Lower leg skin (tissue), 4 donors: ENCODE measurements around the gene PTCRA. TPM values are rescaled to one million over a fixed set of nuclear protein-coding genes. Genes with fewer than 3 reads are reported as not detected.

Experiments used
- DNase-seq, 2 donors: peaks; one replicate each; pipeline ENCODE4 v3.0.0-alpha.2; 2019; ENCODE audit warnings: low spot score in 2 of 2
- H3K4me3 ChIP-seq: fragments of 200-600 bp; sonication (generic); 2 replicates; pipeline ENCODE4 v1.5.1; 2017; ENCODE audit warnings: mild to moderate bottlenecking, low read depth; ENCODE audit not compliant: poor library complexity, severe bottlenecking
- POLR2A ChIP-seq, 2 donors: fragments of 450-650 bp; IDR thresholded peaks; one replicate each; pipeline ENCODE4 v1.6.1; 2016 to 2017; ENCODE audit warnings: antibody characterized with exemption in 2 of 2, mild to moderate bottlenecking in 1 of 2, moderate library complexity in 1 of 2
- WGBS, 2 donors: methylation state at CpG; one replicate each; pipeline ENCODE4 v1.1.5; 2018; 5-methylcytosine and 5-hydroxymethylcytosine counted together
- intact Hi-C: fragments of 100-400 bp; cut with DNase I; formaldehyde crosslinking; loops from one replicate; pipeline ENCODE4 v1.15.0; 2023; ENCODE audit warnings: low total_unique reads
- total RNA-seq, 4 donors: library from RNA; depleted of rRNA; stranded (reverse); fragments of >200 nt; gene quantifications; one replicate each; pipeline ENCODE4 v1.1.0, GENCODE V29; 2016
- TF ChIP-seq, protein P1 (sequence below), 3 donors: fragments of 450-650 bp; IDR thresholded peaks; one replicate each; pipeline ENCODE4 v1.5.1; 2016; ENCODE audit warnings: antibody characterized with exemption in 3 of 3, mild to moderate bottlenecking in 3 of 3, moderate library complexity in 2 of 3

Gene PTCRA
- total RNA-seq, 4 donors from 2014 or later = not detected

GRCh38 chr6:42925248-42925857 lies 9.5 kb downstream of the PTCRA start:
- WGBS, 2 donors = 38 to 51% methylated on average over 18 to 23 of the region's 23 CpGs
- no peak overlapping the region for H3K4me3 ChIP-seq
- no peak for DNase-seq
- intact Hi-C loops = loop anchor here (10.0 kb wide), 1 partner anchor 219 kb away; no protein-coding TSS in a partner anchor
- TF ChIP-seq POLR2A (IDR thresholded peaks at IDR 0.05) = no peak
- TF ChIP-seq, protein P1, sequence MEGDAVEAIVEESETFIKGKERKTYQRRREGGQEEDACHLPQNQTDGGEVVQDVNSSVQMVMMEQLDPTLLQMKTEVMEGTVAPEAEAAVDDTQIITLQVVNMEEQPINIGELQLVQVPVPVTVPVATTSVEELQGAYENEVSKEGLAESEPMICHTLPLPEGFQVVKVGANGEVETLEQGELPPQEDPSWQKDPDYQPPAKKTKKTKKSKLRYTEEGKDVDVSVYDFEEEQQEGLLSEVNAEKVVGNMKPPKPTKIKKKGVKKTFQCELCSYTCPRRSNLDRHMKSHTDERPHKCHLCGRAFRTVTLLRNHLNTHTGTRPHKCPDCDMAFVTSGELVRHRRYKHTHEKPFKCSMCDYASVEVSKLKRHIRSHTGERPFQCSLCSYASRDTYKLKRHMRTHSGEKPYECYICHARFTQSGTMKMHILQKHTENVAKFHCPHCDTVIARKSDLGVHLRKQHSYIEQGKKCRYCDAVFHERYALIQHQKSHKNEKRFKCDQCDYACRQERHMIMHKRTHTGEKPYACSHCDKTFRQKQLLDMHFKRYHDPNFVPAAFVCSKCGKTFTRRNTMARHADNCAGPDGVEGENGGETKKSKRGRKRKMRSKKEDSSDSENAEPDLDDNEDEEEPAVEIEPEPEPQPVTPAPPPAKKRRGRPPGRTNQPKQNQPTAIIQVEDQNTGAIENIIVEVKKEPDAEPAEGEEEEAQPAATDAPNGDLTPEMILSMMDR (IDR thresholded peaks at IDR 0.05) = no peak

GRCh38 chr6:42928986-42929820 lies 13.3 kb downstream of the PTCRA start, which contains the start of gene CNPY3:
Gene CNPY3 (plus strand): TSS chr6:42929480. CDS start chr6:42929571, 91 bp downstream.
- intact Hi-C loops = loop anchor here (10.0 kb wide), 1 partner anchor 216 kb away; no protein-coding TSS in a partner anchor
- peak; percentile 93 to 98 for DNase-seq
- WGBS, 2 donors = 0 to 1% methylated on average over 25 to 42 of the region's 63 CpGs
- TF ChIP-seq, protein P1 (IDR thresholded peaks at IDR 0.05) = no peak
- peak in 1 of 2 donors; percentile 1 for TF ChIP-seq POLR2A (IDR thresholded peaks at IDR 0.05)
- peak within 1 kb of the TSS; percentile 64 for H3K4me3 ChIP-seq

GRCh38 chr6:42929821-42930360 lies 14.0 kb downstream of the PTCRA start:
- WGBS, 2 donors = 1% methylated on average over 16 of the region's 16 CpGs
- peak in 1 of 2 donors; percentile 24 for DNase-seq
- H3K4me3 ChIP-seq = peak overlapping the region; percentile 64
- TF ChIP-seq, protein P1 (IDR thresholded peaks at IDR 0.05) = no peak
- no peak for TF ChIP-seq POLR2A (IDR thresholded peaks at IDR 0.05)
- intact Hi-C loops = loop anchor here (10.0 kb wide), 1 partner anchor 215 kb away; no protein-coding TSS in a partner anchor

- 74 to 87% methylated on average over 3 of the region's 3 CpGs for WGBS, 2 donors
- TF ChIP-seq, protein P1 (IDR thresholded peaks at IDR 0.05) = no peak
- no peak for TF ChIP-seq POLR2A (IDR thresholded peaks at IDR 0.05)
- DNase-seq = no peak
- intact Hi-C loops = no loop called here
- H3K4me3 ChIP-seq = no peak overlapping the region
Measured at GRCh38 chr6:42932412-42932811, 16.6 kb downstream of the PTCRA start.

DNA sequence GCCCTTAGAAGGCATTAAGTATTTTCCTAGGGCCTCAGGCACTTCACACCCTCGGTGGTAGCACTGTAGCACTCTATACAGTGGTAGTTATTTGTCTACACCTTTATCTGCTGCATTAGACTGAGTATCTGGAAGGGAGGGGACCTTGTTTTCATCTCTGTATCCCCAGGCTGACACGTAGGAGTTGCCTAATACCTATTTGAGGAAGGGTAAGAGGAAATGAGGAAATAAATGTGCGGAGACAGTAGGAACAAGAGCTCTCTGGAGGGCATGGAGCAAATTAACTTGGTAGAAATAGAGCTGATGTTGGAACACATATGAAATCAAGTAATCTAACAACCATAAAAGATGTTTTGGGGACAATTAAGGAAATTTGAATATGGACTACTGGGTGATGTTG lies 17.4 kb downstream of the PTCRA start:
- no peak for DNase-seq
- TF ChIP-seq, protein P1 (IDR thresholded peaks at IDR 0.05) = no peak
- TF ChIP-seq POLR2A (IDR thresholded peaks at IDR 0.05) = no peak
- intact Hi-C loops = no loop called here
- H3K4me3 ChIP-seq = no peak overlapping the region
- 51 to 64% methylated on average over 3 of the region's 3 CpGs for WGBS, 2 donors
